Measurements from ENCODE around the gene LAPTM5.
A peak's percentile ranks its signal among the peaks of the same experiment; 100 is the strongest.

Gene LAPTM5

GRCh38 chr1:30756206-30756544, 1.4 kb downstream of the LAPTM5 start:
- peak overlapping the region in 2 of 5 donors; percentile 67 to 80 for H3K9ac ChIP-seq (ENCODE audit: low read length in 5 of 5)
- no peaks in the 10 kb centered on the region for H3K9me3 ChIP-seq (ENCODE audit: control insufficient read depth in 5 of 5, low read length in 5 of 5)
- H3K36me3 ChIP-seq (ENCODE audit: control insufficient read depth in 5 of 5, insufficient read depth in 5 of 5, low read length in 5 of 5) = no peaks in the 10 kb centered on the region
- peak overlapping the region; percentile 78 for H3K27ac ChIP-seq (ENCODE audit: low read depth, low read length)
- peaks cover 2 to 92% (median 41%) of the 10 kb centered on the region in 5 donors for H3K4me1 ChIP-seq (ENCODE audit: control insufficient read depth in 5 of 5, insufficient read depth in 5 of 5, low read length in 5 of 5)
- H3K4me3 ChIP-seq (ENCODE audit: low read depth in 1 of 5, low read length in 5 of 5) = peak overlapping the region; percentile 32 to 73 (median 69)
- H3K27me3 ChIP-seq (ENCODE audit: control insufficient read depth in 5 of 5, insufficient read depth in 4 of 5, low read length in 5 of 5) = no peaks in the 10 kb centered on the region

- H3K4me3 ChIP-seq (ENCODE audit: low read depth in 1 of 5, low read length in 5 of 5) = peak overlapping the region; percentile 32 to 73 (median 69)
- no peaks in the 10 kb centered on the region for H3K36me3 ChIP-seq (ENCODE audit: control insufficient read depth in 5 of 5, insufficient read depth in 5 of 5, low read length in 5 of 5)
- H3K9me3 ChIP-seq (ENCODE audit: control insufficient read depth in 5 of 5, low read length in 5 of 5) = no peaks in the 10 kb centered on the region
- peak overlapping the region; percentile 78 for H3K27ac ChIP-seq (ENCODE audit: low read depth, low read length)
- peaks cover 0 to 2% (median 0%) of the 10 kb centered on the region in 5 donors for H3K27me3 ChIP-seq (ENCODE audit: control insufficient read depth in 5 of 5, insufficient read depth in 4 of 5, low read length in 5 of 5)
- peaks cover 2 to 92% (median 43%) of the 10 kb centered on the region in 5 donors for H3K4me1 ChIP-seq (ENCODE audit: control insufficient read depth in 5 of 5, insufficient read depth in 5 of 5, low read length in 5 of 5)
- H3K9ac ChIP-seq (ENCODE audit: low read length in 5 of 5) = peak overlapping the region in 2 of 5 donors; percentile 67 to 80
Observed at GRCh38 chr1:30755746-30756145, 1.8 kb downstream of the LAPTM5 start.

- no peak overlapping the region for H3K27ac ChIP-seq (ENCODE audit: low read depth, low read length)
- peaks cover 0 to 3% (median 0%) of the 10 kb centered on the region in 5 donors for H3K27me3 ChIP-seq (ENCODE audit: control insufficient read depth in 5 of 5, insufficient read depth in 4 of 5, low read length in 5 of 5)
- no peaks in the 10 kb centered on the region for H3K9me3 ChIP-seq (ENCODE audit: control insufficient read depth in 5 of 5, low read length in 5 of 5)
- peaks cover 2 to 92% (median 47%) of the 10 kb centered on the region in 5 donors for H3K4me1 ChIP-seq (ENCODE audit: control insufficient read depth in 5 of 5, insufficient read depth in 5 of 5, low read length in 5 of 5)
- H3K4me3 ChIP-seq (ENCODE audit: low read depth in 1 of 5, low read length in 5 of 5) = peak overlapping the region in 3 of 5 donors; percentile 19 to 73 (median 70)
- no peak overlapping the region for H3K9ac ChIP-seq (ENCODE audit: low read length in 5 of 5)
- no peaks in the 10 kb centered on the region for H3K36me3 ChIP-seq (ENCODE audit: control insufficient read depth in 5 of 5, insufficient read depth in 5 of 5, low read length in 5 of 5)
Observed at GRCh38 chr1:30755334-30755733, 2.2 kb downstream of the LAPTM5 start.

GRCh38 chr1:30754684-30755171, 2.8 kb downstream of the LAPTM5 start:
- no peak overlapping the region for H3K27ac ChIP-seq (ENCODE audit: low read depth, low read length)

GRCh38 chr1:30753660-30754123, 3.9 kb downstream of the LAPTM5 start:
- Histone ChIP-seq H3K4me1 (ENCODE audit: control insufficient read depth in 5 of 5, insufficient read depth in 5 of 5, low read length in 5 of 5) (peaks cover 2 to 95% (median 60%) of the 10 kb centered on the region in 5 donors), H3K36me3 (ENCODE audit: control insufficient read depth in 5 of 5, insufficient read depth in 5 of 5, low read length in 5 of 5) (no peaks in the 10 kb centered on the region), H3K27me3 (ENCODE audit: control insufficient read depth in 5 of 5, insufficient read depth in 4 of 5, low read length in 5 of 5) (peaks cover 0 to 3% (median 0%) of the 10 kb centered on the region in 5 donors), H3K4me3 (ENCODE audit: low read depth in 1 of 5, low read length in 5 of 5) (peak overlapping the region in 2 of 5 donors; percentile 23 to 43), H3K9ac (ENCODE audit: low read length in 5 of 5) (peak overlapping the region in 1 of 5 donors; percentile 46), H3K27ac (ENCODE audit: low read depth, low read length) (no peak overlapping the region), H3K9me3 (ENCODE audit: control insufficient read depth in 5 of 5, low read length in 5 of 5) (no peaks in the 10 kb centered on the region)

More at GRCh38 chr1:30754684-30755171, 2.8 kb downstream of the LAPTM5 start:
- Histone ChIP-seq H3K9me3 (ENCODE audit: control insufficient read depth in 5 of 5, low read length in 5 of 5) (no peaks in the 10 kb centered on the region), H3K4me1 (ENCODE audit: control insufficient read depth in 5 of 5, insufficient read depth in 5 of 5, low read length in 5 of 5) (peaks cover 2 to 92% (median 53%) of the 10 kb centered on the region in 5 donors), H3K9ac (ENCODE audit: low read length in 5 of 5) (no peak overlapping the region), H3K36me3 (ENCODE audit: control insufficient read depth in 5 of 5, insufficient read depth in 5 of 5, low read length in 5 of 5) (no peaks in the 10 kb centered on the region), H3K4me3 (ENCODE audit: low read depth in 1 of 5, low read length in 5 of 5) (peak overlapping the region in 2 of 5 donors; percentile 70 to 73), H3K27me3 (ENCODE audit: control insufficient read depth in 5 of 5, insufficient read depth in 4 of 5, low read length in 5 of 5) (peaks cover 0 to 3% (median 0%) of the 10 kb centered on the region in 5 donors)

- peaks cover 2 to 95% (median 60%) of the 10 kb centered on the region in 5 donors for H3K4me1 ChIP-seq (ENCODE audit: control insufficient read depth in 5 of 5, insufficient read depth in 5 of 5, low read length in 5 of 5)
- no peak overlapping the region for H3K27ac ChIP-seq (ENCODE audit: low read depth, low read length)
- peaks cover 0 to 3% (median 0%) of the 10 kb centered on the region in 5 donors for H3K27me3 ChIP-seq (ENCODE audit: control insufficient read depth in 5 of 5, insufficient read depth in 4 of 5, low read length in 5 of 5)
- H3K9ac ChIP-seq (ENCODE audit: low read length in 5 of 5) = peak overlapping the region in 1 of 5 donors; percentile 46
- H3K9me3 ChIP-seq (ENCODE audit: control insufficient read depth in 5 of 5, low read length in 5 of 5) = no peaks in the 10 kb centered on the region
- peak overlapping the region in 1 of 5 donors; percentile 43 for H3K4me3 ChIP-seq (ENCODE audit: low read depth in 1 of 5, low read length in 5 of 5)
- peaks cover 0 to under 1% (median 0%) of the 10 kb centered on the region in 5 donors for H3K36me3 ChIP-seq (ENCODE audit: control insufficient read depth in 5 of 5, insufficient read depth in 5 of 5, low read length in 5 of 5)
Observed at GRCh38 chr1:30753118-30753517, 4.5 kb downstream of the LAPTM5 start.

- Histone ChIP-seq H3K4me1 (ENCODE audit: control insufficient read depth in 5 of 5, insufficient read depth in 5 of 5, low read length in 5 of 5) (peaks cover 2 to 95% (median 63%) of the 10 kb centered on the region in 5 donors), H3K36me3 (ENCODE audit: control insufficient read depth in 5 of 5, insufficient read depth in 5 of 5, low read length in 5 of 5) (peaks cover 0 to 3% (median 0%) of the 10 kb centered on the region in 5 donors), H3K27me3 (ENCODE audit: control insufficient read depth in 5 of 5, insufficient read depth in 4 of 5, low read length in 5 of 5) (peaks cover 0 to 6% (median 0%) of the 10 kb centered on the region in 5 donors), H3K27ac (ENCODE audit: low read depth, low read length) (no peak overlapping the region), H3K4me3 (ENCODE audit: low read depth in 1 of 5, low read length in 5 of 5) (no peak overlapping the region), H3K9me3 (ENCODE audit: control insufficient read depth in 5 of 5, low read length in 5 of 5) (no peaks in the 10 kb centered on the region), H3K9ac (ENCODE audit: low read length in 5 of 5) (no peak overlapping the region)
Observed at GRCh38 chr1:30752651-30752908, 5.0 kb downstream of the LAPTM5 start.

- Histone ChIP-seq H3K9me3 (ENCODE audit: control insufficient read depth in 5 of 5, low read length in 5 of 5) (no peaks in the 10 kb centered on the region), H3K27ac (ENCODE audit: low read depth, low read length) (peak overlapping the region; percentile 37), H3K4me3 (ENCODE audit: low read depth in 1 of 5, low read length in 5 of 5) (no peak overlapping the region), H3K4me1 (ENCODE audit: control insufficient read depth in 5 of 5, insufficient read depth in 5 of 5, low read length in 5 of 5) (peaks cover 2 to 95% (median 59%) of the 10 kb centered on the region in 5 donors), H3K27me3 (ENCODE audit: control insufficient read depth in 5 of 5, insufficient read depth in 4 of 5, low read length in 5 of 5) (peaks cover 0 to 6% (median 0%) of the 10 kb centered on the region in 5 donors), H3K36me3 (ENCODE audit: control insufficient read depth in 5 of 5, insufficient read depth in 5 of 5, low read length in 5 of 5) (peaks cover 0 to 5% (median 0%) of the 10 kb centered on the region in 5 donors), H3K9ac (ENCODE audit: low read length in 5 of 5) (no peak overlapping the region)
Observed at GRCh38 chr1:30751830-30752650, 5.5 kb downstream of the LAPTM5 start.

- no peaks in the 10 kb centered on the region for H3K9me3 ChIP-seq (ENCODE audit: control insufficient read depth in 5 of 5, low read length in 5 of 5)
- H3K36me3 ChIP-seq (ENCODE audit: control insufficient read depth in 5 of 5, insufficient read depth in 5 of 5, low read length in 5 of 5) = peaks cover 0 to 5% (median 0%) of the 10 kb centered on the region in 5 donors
- H3K4me3 ChIP-seq (ENCODE audit: low read depth in 1 of 5, low read length in 5 of 5) = no peak overlapping the region
- H3K9ac ChIP-seq (ENCODE audit: low read length in 5 of 5) = peak overlapping the region in 1 of 5 donors; percentile 25
- H3K27ac ChIP-seq (ENCODE audit: low read depth, low read length) = peak overlapping the region; percentile 37
- H3K4me1 ChIP-seq (ENCODE audit: control insufficient read depth in 5 of 5, insufficient read depth in 5 of 5, low read length in 5 of 5) = peaks cover 0 to 95% (median 57%) of the 10 kb centered on the region in 5 donors
- peaks cover 0 to 6% (median 0%) of the 10 kb centered on the region in 5 donors for H3K27me3 ChIP-seq (ENCODE audit: control insufficient read depth in 5 of 5, insufficient read depth in 4 of 5, low read length in 5 of 5)
Observed at GRCh38 chr1:30750731-30751291, 6.8 kb downstream of the LAPTM5 start.

Measured in subcutaneous abdominal adipose tissue (tissue), 5 donors.